T-helper 17 cell (primary cell): ENCODE measurements around the gene CACNA1H. TPM values are rescaled to one million over a fixed set of nuclear protein-coding genes. Genes with fewer than 3 reads are reported as not detected.

ENCODE experiments used
- ATAC-seq: fragments of 150-1000 bp; cut with Tn5 transposase; 2 replicates; pipeline ENCODE4 v1.10.0; 2021; ENCODE audit warnings: mild to moderate bottlenecking, moderate library complexity
- DNase-seq, 3 donors: peaks; one replicate each; pipeline versions ENCODE4 v3.0.0 to v3.0.0-alpha.2; 2020 to 2021
- H3K9me3 ChIP-seq: one replicate; pipeline ENCODE4 v1.7.0; 2013; ENCODE audit warnings: low read length, mild to moderate bottlenecking; ENCODE audit not compliant: control insufficient read depth, poor library complexity, severe bottlenecking
- H3K27ac Mint-ChIP-seq: one replicate; pipeline ENCODE4 v1.8.0; 2022; ENCODE audit warnings: mild to moderate bottlenecking, moderate library complexity, mixed read lengths
- H3K27me3 Mint-ChIP-seq: one replicate; pipeline ENCODE4 v1.8.0; 2022; ENCODE audit warnings: mixed read lengths
- H3K36me3 Mint-ChIP-seq: one replicate; pipeline ENCODE4 v1.8.0; 2022; ENCODE audit warnings: low read depth, mixed read lengths
- H3K4me1 Mint-ChIP-seq: one replicate; pipeline ENCODE4 v1.8.0; 2022; ENCODE audit warnings: mild to moderate bottlenecking, mixed read lengths
- H3K4me3 Mint-ChIP-seq: one replicate; pipeline ENCODE4 v1.8.0; 2022; ENCODE audit warnings: mild to moderate bottlenecking, moderate library complexity, mixed read lengths
- total RNA-seq, 4 donors: library from RNA in 2 of 4; stranded (reverse) in 2 of 4; gene quantifications; one replicate each; pipeline ENCODE4 v1.2.3 and lab custom pipeline; 2022 to 2026

Gene CACNA1H
- total RNA-seq, 2 donors from 2014 or later: 8.6 to 9.5 TPM

- no peaks in the 10 kb centered on the region for H3K36me3 Mint-ChIP-seq
- ATAC-seq (no peak), DNase-seq (no peak)
- no peaks in the 10 kb centered on the region for H3K4me1 Mint-ChIP-seq
- no peaks in the 10 kb centered on the region for H3K27me3 Mint-ChIP-seq
- no peak overlapping the region for H3K27ac Mint-ChIP-seq
- no peak overlapping the region for H3K4me3 Mint-ChIP-seq
- H3K9me3 ChIP-seq: no peaks in the 10 kb centered on the region
These were observed 19.0 kb downstream of the CACNA1H start for GRCh38 chr16:1171854-1172428.

- Mint-ChIP-seq H3K27me3 (no peaks in the 10 kb centered on the region), H3K36me3 (no peaks in the 10 kb centered on the region), H3K4me1 (no peaks in the 10 kb centered on the region), H3K4me3 (no peak overlapping the region), H3K27ac (no peak overlapping the region)
- DNase-seq (no peak), ATAC-seq (no peak)
- H3K9me3 ChIP-seq: no peaks in the 10 kb centered on the region
These were observed 19.7 kb downstream of the CACNA1H start for GRCh38 chr16:1172651-1173050.

- no peaks in the 10 kb centered on the region for H3K36me3 Mint-ChIP-seq
These were observed 21.0 kb downstream of the CACNA1H start for GRCh38 chr16:1173788-1174451.

DNA sequence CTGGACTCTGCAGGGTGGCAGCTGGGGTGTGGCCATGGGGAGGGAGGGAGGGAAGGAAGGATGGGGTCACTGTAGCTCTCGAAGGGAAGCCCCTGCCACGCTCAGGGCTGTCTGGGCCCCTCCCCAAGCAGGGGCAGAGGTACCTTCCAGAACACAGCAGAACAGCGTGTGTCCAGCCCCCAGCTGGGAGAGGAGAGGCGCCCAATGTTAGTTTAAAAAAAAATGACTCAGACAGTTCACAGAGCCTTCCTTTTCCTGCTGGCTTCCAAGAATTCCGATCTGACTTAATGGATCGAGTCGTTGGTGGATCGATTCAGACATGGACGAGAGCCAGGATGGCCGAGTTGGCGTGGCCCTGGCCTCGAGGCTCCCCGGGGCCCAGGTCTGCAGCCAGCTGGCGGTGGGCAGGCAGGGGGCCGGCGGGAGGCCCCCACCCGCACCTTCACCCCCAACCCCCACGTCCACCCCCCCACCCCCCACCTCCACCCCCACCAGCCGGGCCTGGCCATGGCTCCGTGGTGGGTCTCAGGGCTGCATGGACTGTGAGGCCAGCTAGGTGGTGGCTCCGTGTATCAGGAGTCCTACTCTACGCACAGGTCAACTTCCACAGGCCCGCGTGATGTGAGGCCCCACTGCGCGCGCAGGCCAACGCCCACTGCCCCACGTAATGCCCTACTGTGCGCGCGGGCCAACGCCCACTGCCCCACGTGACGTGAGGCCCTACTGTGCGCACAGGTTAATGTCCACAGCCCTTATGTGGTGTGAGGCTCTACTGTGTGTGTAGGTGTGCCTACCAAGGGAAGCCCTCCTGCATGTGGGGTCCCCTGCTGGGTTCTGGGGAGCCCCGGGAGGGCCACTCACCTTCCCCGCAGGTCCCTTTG is 21.8 kb downstream of the CACNA1H start:
- Mint-ChIP-seq H3K27ac (no peak overlapping the region), H3K36me3 (no peaks in the 10 kb centered on the region), H3K27me3 (no peaks in the 10 kb centered on the region), H3K4me1 (no peaks in the 10 kb centered on the region), H3K4me3 (no peak overlapping the region)
- no peak for DNase-seq
- ATAC-seq: no peak
- H3K9me3 ChIP-seq: no peaks in the 10 kb centered on the region

More at GRCh38 chr16:1173788-1174451, 21.0 kb downstream of the CACNA1H start:
- H3K4me1 Mint-ChIP-seq: no peaks in the 10 kb centered on the region
- DNase-seq: no peak
- no peak for ATAC-seq
- H3K27me3 Mint-ChIP-seq: no peaks in the 10 kb centered on the region
- H3K27ac Mint-ChIP-seq: no peak overlapping the region
- no peak overlapping the region for H3K4me3 Mint-ChIP-seq
- H3K9me3 ChIP-seq: no peaks in the 10 kb centered on the region

- H3K36me3 Mint-ChIP-seq: no peaks in the 10 kb centered on the region
- H3K4me1 Mint-ChIP-seq: no peaks in the 10 kb centered on the region
- no peaks in the 10 kb centered on the region for H3K27me3 Mint-ChIP-seq
- DNase-seq: no peak
- no peak for ATAC-seq
- H3K27ac Mint-ChIP-seq: no peak overlapping the region
- H3K4me3 Mint-ChIP-seq: no peak overlapping the region
- no peaks in the 10 kb centered on the region for H3K9me3 ChIP-seq
These were observed 22.8 kb downstream of the CACNA1H start for GRCh38 chr16:1175566-1176279.

- ATAC-seq: no peak
- Mint-ChIP-seq H3K27me3 (no peaks in the 10 kb centered on the region), H3K27ac (no peak overlapping the region), H3K36me3 (no peaks in the 10 kb centered on the region), H3K4me1 (no peaks in the 10 kb centered on the region), H3K4me3 (no peak overlapping the region)
- H3K9me3 ChIP-seq: no peaks in the 10 kb centered on the region
- DNase-seq: no peak
These were observed 23.5 kb downstream of the CACNA1H start for GRCh38 chr16:1176280-1176897.

GRCh38 chr16:1177053-1177452 is 24.1 kb downstream of the CACNA1H start:
- ATAC-seq (no peak), DNase-seq (no peak)
- no peaks in the 10 kb centered on the region for H3K4me1 Mint-ChIP-seq
- no peak overlapping the region for H3K4me3 Mint-ChIP-seq
- no peaks in the 10 kb centered on the region for H3K9me3 ChIP-seq
- H3K36me3 Mint-ChIP-seq: no peaks in the 10 kb centered on the region
- no peaks in the 10 kb centered on the region for H3K27me3 Mint-ChIP-seq
- H3K27ac Mint-ChIP-seq: no peak overlapping the region

GRCh38 chr16:1177750-1178149 is 24.8 kb downstream of the CACNA1H start:
- Mint-ChIP-seq H3K4me1 (no peaks in the 10 kb centered on the region), H3K27me3 (no peaks in the 10 kb centered on the region), H3K27ac (no peak overlapping the region), H3K36me3 (no peaks in the 10 kb centered on the region), H3K4me3 (no peak overlapping the region)
- no peak for ATAC-seq
- DNase-seq: no peak
- no peaks in the 10 kb centered on the region for H3K9me3 ChIP-seq

- Mint-ChIP-seq H3K4me3 (no peak overlapping the region), H3K27me3 (no peaks in the 10 kb centered on the region), H3K27ac (no peak overlapping the region), H3K4me1 (no peaks in the 10 kb centered on the region), H3K36me3 (no peaks in the 10 kb centered on the region)
- H3K9me3 ChIP-seq: no peaks in the 10 kb centered on the region
- no peak for DNase-seq
- ATAC-seq: no peak
These were observed 25.5 kb downstream of the CACNA1H start for GRCh38 chr16:1178295-1178910.

DNA sequence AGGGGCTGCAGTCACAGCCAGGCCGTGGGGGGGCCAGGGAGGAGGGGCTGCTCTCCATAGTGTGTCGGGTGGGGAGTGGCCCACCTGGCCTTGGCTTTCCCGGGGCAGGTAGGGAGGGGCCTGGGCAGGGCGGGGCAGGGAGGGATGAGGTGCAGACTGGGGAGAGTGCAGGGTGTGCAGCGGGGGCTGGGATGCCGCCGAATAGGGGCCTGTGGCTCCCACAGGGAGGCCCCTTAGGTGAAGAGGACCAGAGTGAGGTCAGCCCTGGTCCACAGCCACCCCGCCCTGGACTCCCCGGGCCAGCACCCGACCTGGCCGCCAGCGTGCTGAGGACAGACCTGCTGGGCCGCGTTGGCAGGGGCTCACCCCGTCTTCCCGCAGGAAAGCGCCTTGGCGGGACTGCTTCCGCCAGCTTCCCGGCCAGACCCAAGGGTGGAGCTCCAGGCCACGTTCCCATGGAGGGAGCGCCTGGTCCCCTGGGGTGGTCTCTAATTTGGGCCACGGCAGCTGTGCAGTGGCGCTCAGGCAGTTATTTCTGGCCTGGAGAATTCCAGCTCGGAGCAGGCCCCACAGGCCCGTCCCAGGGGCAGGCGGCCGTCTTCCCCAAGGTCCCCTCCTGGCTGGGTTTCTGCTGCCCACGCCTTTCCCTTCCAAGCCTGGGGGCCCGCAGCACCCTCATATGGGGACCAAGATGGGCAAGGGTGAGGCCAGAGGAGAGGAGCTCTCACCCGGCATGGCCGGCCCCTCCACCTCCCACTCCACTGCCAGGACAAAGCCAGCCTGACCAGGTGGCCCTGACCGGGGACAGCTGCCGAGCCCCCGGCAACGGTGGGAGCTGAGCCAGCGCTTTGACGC is 27.9 kb downstream of the CACNA1H start:
- ATAC-seq (no peak), DNase-seq (no peak)
- Mint-ChIP-seq H3K36me3 (no peaks in the 10 kb centered on the region), H3K4me3 (no peak overlapping the region), H3K4me1 (no peaks in the 10 kb centered on the region), H3K27me3 (no peaks in the 10 kb centered on the region), H3K27ac (no peak overlapping the region)
- no peaks in the 10 kb centered on the region for H3K9me3 ChIP-seq

- DNase-seq: no peak
- Mint-ChIP-seq H3K36me3 (no peaks in the 10 kb centered on the region), H3K27me3 (no peaks in the 10 kb centered on the region), H3K4me3 (no peak overlapping the region), H3K4me1 (no peaks in the 10 kb centered on the region), H3K27ac (no peak overlapping the region)
- H3K9me3 ChIP-seq: no peaks in the 10 kb centered on the region
- ATAC-seq: no peak
These were observed 28.8 kb downstream of the CACNA1H start for GRCh38 chr16:1181404-1182315.
